Measurements from ENCODE around the gene MAP4K4.

Gene MAP4K4

DNA sequence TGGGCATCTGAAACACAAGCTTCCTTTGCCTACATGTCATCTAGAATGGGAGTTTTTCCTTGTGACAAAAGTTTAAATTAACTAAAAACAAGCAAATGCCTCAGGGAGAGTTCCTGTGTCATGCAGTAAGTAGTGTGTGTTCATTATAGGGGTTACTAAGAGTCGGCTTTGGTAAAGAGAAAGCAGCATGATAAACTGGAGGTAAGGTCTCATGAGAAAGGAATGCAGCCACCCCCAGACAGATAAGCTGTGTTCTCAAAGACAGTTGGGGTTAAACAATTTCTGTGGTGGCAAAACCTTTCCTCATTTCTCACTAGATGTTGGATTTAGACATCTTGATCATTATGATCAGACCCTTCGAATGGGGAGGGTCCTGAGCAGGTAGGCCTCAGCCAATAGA is 129.7 kb downstream of the MAP4K4 start:
- peak overlapping the region; percentile 81 for H3K27ac ChIP-seq

GRCh38 chr2:101828257-101828656 is 130.8 kb downstream of the MAP4K4 start:
- no peak for DNase-seq (ENCODE audit: low read depth, low spot score)
- peak overlapping the region; percentile 81 for H3K27ac ChIP-seq

More for the DNA sequence above, 129.7 kb downstream of the MAP4K4 start:
- peak; percentile 66 for DNase-seq (ENCODE audit: low read depth, low spot score)

DNA sequence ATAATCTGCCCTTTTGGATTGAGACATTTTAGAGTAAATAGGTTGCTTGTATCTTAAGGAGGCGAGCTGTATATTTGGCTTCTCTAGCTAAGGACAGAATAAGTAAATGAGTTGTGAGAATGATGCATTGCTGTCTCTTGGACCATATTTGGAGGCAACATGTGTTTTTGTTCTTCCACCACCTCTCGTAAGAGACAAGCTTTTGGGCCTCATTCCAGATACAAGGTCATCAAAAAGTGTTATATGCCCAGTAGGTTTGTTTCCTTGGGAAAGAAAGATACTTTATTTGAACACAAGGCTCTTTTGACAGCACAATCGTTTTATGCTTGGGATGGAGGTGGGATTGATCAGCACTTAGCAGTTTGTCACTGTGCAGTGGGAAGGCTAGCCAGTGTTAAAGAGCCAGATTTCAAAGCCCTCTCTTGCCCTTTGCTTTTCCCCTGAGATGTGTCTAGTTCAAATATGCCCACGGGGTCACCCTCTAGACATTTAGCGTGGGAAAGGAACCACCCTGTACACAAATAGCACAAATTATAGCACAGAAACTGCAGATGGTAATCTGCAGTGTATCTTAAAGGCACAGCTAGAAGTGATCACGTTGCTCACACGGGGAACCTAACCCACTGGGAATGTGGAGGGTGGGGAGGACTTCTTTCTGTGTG is 131.3 kb downstream of the MAP4K4 start:
- H3K27ac ChIP-seq: peak overlapping the region; percentile 29
- DNase-seq (ENCODE audit: low read depth, low spot score): no peak

- no peak for DNase-seq (ENCODE audit: low read depth, low spot score)
- peak overlapping the region; percentile 29 for H3K27ac ChIP-seq
Measured at GRCh38 chr2:101829429-101829828, 131.9 kb downstream of the MAP4K4 start.

- H3K27ac ChIP-seq: peak overlapping the region; percentile 29
- no peak for DNase-seq (ENCODE audit: low read depth, low spot score)
Measured at GRCh38 chr2:101830146-101830545, 132.6 kb downstream of the MAP4K4 start.

DNA sequence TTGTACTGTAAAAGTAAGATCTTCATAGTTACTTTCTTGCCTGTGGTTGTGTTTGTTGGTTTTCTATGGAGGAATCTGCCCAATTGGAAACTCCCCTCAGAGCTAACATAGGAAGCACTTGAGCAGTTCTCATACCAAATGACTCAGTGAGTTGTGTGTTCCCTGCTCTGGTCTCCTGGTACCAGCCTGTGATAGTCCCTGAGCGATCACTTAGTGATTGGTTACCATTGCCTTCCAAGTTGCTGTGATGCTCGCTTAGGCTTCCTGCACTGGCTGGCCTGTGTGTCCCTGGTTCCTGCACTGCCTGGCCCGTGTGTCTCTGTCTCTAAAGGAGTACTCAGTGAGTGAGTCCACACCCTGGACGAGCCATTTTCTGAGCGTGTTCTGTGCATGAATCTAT is 133.0 kb downstream of the MAP4K4 start:
- H3K27ac ChIP-seq: peak overlapping the region; percentile 29
- DNase-seq (ENCODE audit: low read depth, low spot score): no peak

DNA sequence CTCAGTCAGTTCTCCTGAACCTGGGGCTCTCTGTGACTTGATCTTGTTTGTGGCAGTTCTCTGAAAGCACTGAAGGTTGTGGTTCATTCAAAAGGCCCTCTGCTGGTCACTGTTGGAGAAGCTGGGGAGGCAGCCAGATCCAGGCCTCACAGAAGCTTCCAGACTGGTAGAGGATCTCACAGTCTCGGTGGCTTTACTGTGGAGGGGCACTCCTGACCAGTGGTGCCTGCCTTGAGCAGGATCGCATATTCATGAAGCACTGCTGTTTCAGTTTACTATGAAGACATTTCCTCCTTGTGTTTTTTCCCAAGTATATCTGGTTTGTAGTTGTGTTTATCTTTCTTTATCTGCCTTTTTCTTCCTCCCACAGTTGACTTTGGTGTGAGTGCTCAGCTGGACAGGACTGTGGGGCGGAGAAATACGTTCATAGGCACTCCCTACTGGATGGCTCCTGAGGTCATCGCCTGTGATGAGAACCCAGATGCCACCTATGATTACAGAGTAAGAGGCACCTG is 133.9 kb downstream of the MAP4K4 start:
- H3K27ac ChIP-seq: peak overlapping the region; percentile 29
- DNase-seq (ENCODE audit: low read depth, low spot score): no peak

GRCh38 chr2:101832114-101832513 is 134.6 kb downstream of the MAP4K4 start:
- no peak overlapping the region for H3K27ac ChIP-seq

GRCh38 chr2:101833890-101834523 is 136.5 kb downstream of the MAP4K4 start:
- DNase-seq (ENCODE audit: low read depth, low spot score): no peak
- no peak overlapping the region for H3K27ac ChIP-seq

More at GRCh38 chr2:101832114-101832513, 134.6 kb downstream of the MAP4K4 start:
- no peak for DNase-seq (ENCODE audit: low read depth, low spot score)

DNA sequence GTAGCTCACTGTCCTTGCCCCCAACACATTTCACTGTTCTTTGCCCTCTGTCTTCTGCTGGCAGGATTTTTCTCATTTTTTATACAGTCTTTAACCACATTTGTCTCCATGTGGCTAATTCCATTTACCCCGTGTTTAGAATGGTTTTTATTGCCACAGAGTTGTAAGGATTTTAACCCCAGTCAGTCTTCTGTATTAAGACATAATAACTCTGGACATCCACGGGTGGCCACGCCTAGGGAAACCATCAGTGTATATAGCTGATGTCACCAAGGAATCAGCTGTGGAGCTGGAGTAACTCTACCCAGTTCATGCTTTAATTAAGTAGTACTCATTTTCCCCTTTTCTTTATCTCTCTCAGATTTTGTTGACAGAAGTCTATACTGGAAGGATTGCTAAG is 139.8 kb downstream of the MAP4K4 start:
- no peak for DNase-seq (ENCODE audit: low read depth, low spot score)
- no peak overlapping the region for H3K27ac ChIP-seq

DNA sequence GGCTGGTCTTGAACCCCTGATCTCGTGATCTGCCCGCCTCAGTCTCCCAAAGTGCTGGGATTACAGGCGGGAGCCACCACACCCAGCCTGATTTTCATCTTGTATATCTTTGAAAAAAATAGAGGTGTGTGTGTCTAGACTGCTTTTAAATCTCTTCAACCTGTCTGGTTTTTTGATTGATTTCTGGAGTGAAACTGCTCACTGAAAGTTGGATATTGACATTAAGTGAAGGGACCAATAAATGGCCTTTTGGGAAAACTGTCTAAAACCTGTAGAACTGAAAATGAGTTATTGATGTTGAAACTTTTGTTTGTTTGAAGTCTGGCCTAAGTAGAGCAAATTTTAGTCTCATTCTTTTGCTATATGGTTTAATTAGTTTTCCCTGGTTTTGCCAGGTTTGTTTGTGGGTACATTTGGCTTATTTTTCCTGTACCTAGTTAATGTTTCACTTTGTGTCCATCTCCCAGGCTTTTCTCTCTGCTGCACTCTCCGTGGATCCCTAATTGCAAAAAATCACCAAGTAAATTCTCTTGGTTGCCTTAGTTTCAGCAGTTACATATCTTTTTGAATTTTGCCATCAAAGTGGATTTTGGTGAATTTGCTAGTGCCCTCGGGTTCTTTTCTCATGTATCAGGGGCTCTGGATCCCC is 144.3 kb downstream of the MAP4K4 start:
- no peak for DNase-seq (ENCODE audit: low read depth, low spot score)
- H3K27ac ChIP-seq: peak overlapping the region; percentile 58

GRCh38 chr2:101842471-101842870 is 145.0 kb downstream of the MAP4K4 start:
- DNase-seq (ENCODE audit: low read depth, low spot score): no peak
- H3K27ac ChIP-seq: peak overlapping the region; percentile 58

GRCh38 chr2:101843048-101843447 is 145.5 kb downstream of the MAP4K4 start:
- no peak for DNase-seq (ENCODE audit: low read depth, low spot score)
- H3K27ac ChIP-seq: peak overlapping the region; percentile 58

GRCh38 chr2:101843471-101843870 is 146.0 kb downstream of the MAP4K4 start:
- DNase-seq (ENCODE audit: low read depth, low spot score): no peak
- H3K27ac ChIP-seq: peak overlapping the region; percentile 58

DNA sequence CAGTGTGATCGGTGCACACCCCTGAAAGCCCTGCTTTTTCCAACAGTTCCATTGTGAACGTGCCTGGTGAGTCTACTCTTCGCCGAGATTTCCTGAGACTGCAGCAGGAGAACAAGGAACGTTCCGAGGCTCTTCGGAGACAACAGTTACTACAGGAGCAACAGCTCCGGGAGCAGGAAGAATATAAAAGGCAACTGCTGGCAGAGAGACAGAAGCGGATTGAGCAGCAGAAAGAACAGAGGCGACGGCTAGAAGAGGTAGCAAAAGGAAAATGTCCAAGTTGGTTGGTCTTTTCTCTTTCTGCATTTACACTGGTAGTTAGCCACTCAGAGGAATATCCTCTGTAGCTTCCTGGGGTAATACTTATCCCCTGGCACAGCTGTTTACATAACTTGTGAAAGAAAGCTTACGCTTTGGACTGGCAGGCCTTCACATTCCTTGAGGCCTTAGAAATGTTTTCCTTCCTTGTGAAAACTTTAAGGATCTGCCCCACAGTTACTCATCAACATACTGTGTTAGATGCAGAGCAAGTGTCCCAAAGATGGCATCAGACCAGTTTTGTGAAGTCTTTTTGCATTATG is 146.6 kb downstream of the MAP4K4 start:
- no peak for DNase-seq (ENCODE audit: low read depth, low spot score)
- H3K27ac ChIP-seq: peak overlapping the region; percentile 58

DNA sequence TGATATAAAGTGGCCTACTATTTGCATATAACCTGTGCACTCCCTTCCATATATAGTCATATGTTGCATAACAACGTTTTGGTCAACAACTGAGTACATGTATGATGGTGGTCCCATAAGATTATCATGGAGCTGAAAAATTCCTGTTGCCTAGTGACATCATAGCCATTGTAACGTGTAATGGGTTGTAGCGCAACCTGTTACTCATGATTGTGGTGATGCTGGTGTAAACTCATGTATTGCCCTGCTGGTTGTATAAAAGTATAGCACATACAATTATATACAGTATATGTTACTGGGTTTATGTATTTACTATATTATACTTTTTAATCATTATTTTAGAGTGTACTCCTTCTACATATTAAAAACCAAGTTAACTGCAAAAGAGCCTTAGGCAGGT is 149.5 kb downstream of the MAP4K4 start:
- no peak for DNase-seq (ENCODE audit: low read depth, low spot score)
- H3K27ac ChIP-seq: peak overlapping the region; percentile 9

- DNase-seq (ENCODE audit: low read depth, low spot score): no peak
- H3K27ac ChIP-seq: peak overlapping the region; percentile 9
Measured at GRCh38 chr2:101847661-101848339, 150.3 kb downstream of the MAP4K4 start.

GRCh38 chr2:101848769-101849410 is 151.4 kb downstream of the MAP4K4 start:
- DNase-seq (ENCODE audit: low read depth, low spot score): no peak
- peak overlapping the region; percentile 60 for H3K27ac ChIP-seq

GRCh38 chr2:101850450-101850849 is 152.9 kb downstream of the MAP4K4 start:
- H3K27ac ChIP-seq: peak overlapping the region; percentile 60
- DNase-seq (ENCODE audit: low read depth, low spot score): peak; percentile 49

- DNase-seq (ENCODE audit: low read depth, low spot score): no peak
- H3K27ac ChIP-seq: peak overlapping the region; percentile 60
Measured at GRCh38 chr2:101850991-101851390, 153.5 kb downstream of the MAP4K4 start.

Data from epithelial cell of prostate (primary cell).